Measurements from ENCODE around the gene KRT13.

GRCh38 chr17:41520821-41521521, 15.6 kb upstream of the KRT13 start:
- TF ChIP-seq POLR2A (IDR thresholded peaks at IDR 0.05; ENCODE audit: low read depth, low read length) (no peak), CTCF (IDR thresholded peaks at IDR 0.05; ENCODE audit: extremely low read depth in 1 of 2, insufficient read depth in 1 of 2, low read depth in 1 of 2, low read length in 2 of 2) (no peak), MAX (IDR thresholded peaks at IDR 0.05; ENCODE audit: insufficient read depth, insufficient read length) (no peak), GATA2 (IDR thresholded peaks at IDR 0.05; ENCODE audit: insufficient read depth, insufficient read length, low read depth, low read length) (no peak), POLR2AphosphoS5 (IDR thresholded peaks at IDR 0.05; ENCODE audit: insufficient read depth, low read depth, low read length) (no peak)
